ENCODE data around the gene TRPC1.

Gene TRPC1

GRCh38 chr3:142794508-142794907 lies 70.7 kb downstream of the TRPC1 start:
- no peak for ATAC-seq
- H3K27ac Mint-ChIP-seq: no peak overlapping the region
- no peak overlapping the region for H3K4me3 Mint-ChIP-seq

GRCh38 chr3:142795332-142795731 lies 71.5 kb downstream of the TRPC1 start:
- H3K27ac Mint-ChIP-seq: no peak overlapping the region
- DNase-seq (ENCODE audit: low spot score in 2 of 2) (no peak), ATAC-seq (no peak)
- no peaks in the 10 kb centered on the region for H3K4me1 Mint-ChIP-seq
- H3K9me3 Mint-ChIP-seq: no peaks in the 10 kb centered on the region
- no peaks in the 10 kb centered on the region for H3K36me3 Mint-ChIP-seq
- no peak overlapping the region for H3K4me3 Mint-ChIP-seq

More at GRCh38 chr3:142794508-142794907, 70.7 kb downstream of the TRPC1 start:
- H3K36me3 Mint-ChIP-seq: no peaks in the 10 kb centered on the region
- H3K9me3 Mint-ChIP-seq: no peaks in the 10 kb centered on the region
- DNase-seq (ENCODE audit: low spot score in 2 of 2): no peak
- no peaks in the 10 kb centered on the region for H3K4me1 Mint-ChIP-seq

GRCh38 chr3:142796823-142797222 lies 73.0 kb downstream of the TRPC1 start:
- H3K9me3 Mint-ChIP-seq: no peaks in the 10 kb centered on the region
- DNase-seq (ENCODE audit: low spot score in 2 of 2): no peak
- ATAC-seq: no peak
- H3K36me3 Mint-ChIP-seq: no peaks in the 10 kb centered on the region
- H3K4me3 Mint-ChIP-seq: no peak overlapping the region
- H3K4me1 Mint-ChIP-seq: no peaks in the 10 kb centered on the region
- H3K27ac Mint-ChIP-seq: no peak overlapping the region

- Mint-ChIP-seq H3K36me3 (no peaks in the 10 kb centered on the region), H3K4me3 (no peak overlapping the region), H3K27ac (no peak overlapping the region), H3K4me1 (no peaks in the 10 kb centered on the region), H3K9me3 (no peaks in the 10 kb centered on the region)
- ATAC-seq (no peak), DNase-seq (ENCODE audit: low spot score in 2 of 2) (no peak)
Measured at GRCh38 chr3:142801746-142802145, 77.9 kb downstream of the TRPC1 start.

GRCh38 chr3:142802891-142803290 lies 79.1 kb downstream of the TRPC1 start:
- no peak overlapping the region for H3K27ac Mint-ChIP-seq
- H3K4me3 Mint-ChIP-seq: no peak overlapping the region
- H3K9me3 Mint-ChIP-seq: no peaks in the 10 kb centered on the region
- ATAC-seq: no peak
- DNase-seq (ENCODE audit: low spot score in 2 of 2): no peak
- no peaks in the 10 kb centered on the region for H3K36me3 Mint-ChIP-seq
- H3K4me1 Mint-ChIP-seq: no peaks in the 10 kb centered on the region

- no peaks in the 10 kb centered on the region for H3K36me3 Mint-ChIP-seq
- no peaks in the 10 kb centered on the region for H3K9me3 Mint-ChIP-seq
- H3K4me1 Mint-ChIP-seq: no peaks in the 10 kb centered on the region
- H3K27ac Mint-ChIP-seq: no peak overlapping the region
- ATAC-seq: peak; percentile 97
- H3K4me3 Mint-ChIP-seq: no peak overlapping the region
- DNase-seq (ENCODE audit: low spot score in 2 of 2): no peak
Measured at GRCh38 chr3:142808103-142808917, 84.5 kb downstream of the TRPC1 start.

GRCh38 chr3:142809259-142809658 lies 85.4 kb downstream of the TRPC1 start:
- DNase-seq (ENCODE audit: low spot score in 2 of 2) (no peak), ATAC-seq (no peak)
- H3K9me3 Mint-ChIP-seq: no peaks in the 10 kb centered on the region
- no peak overlapping the region for H3K27ac Mint-ChIP-seq
- no peak overlapping the region for H3K4me3 Mint-ChIP-seq
- H3K4me1 Mint-ChIP-seq: no peaks in the 10 kb centered on the region
- H3K36me3 Mint-ChIP-seq: no peaks in the 10 kb centered on the region

GRCh38 chr3:142815803-142816202 lies 92.0 kb downstream of the TRPC1 start:
- Mint-ChIP-seq H3K27ac (no peak overlapping the region), H3K9me3 (no peaks in the 10 kb centered on the region), H3K4me3 (no peak overlapping the region), H3K36me3 (no peaks in the 10 kb centered on the region), H3K4me1 (no peaks in the 10 kb centered on the region)
- ATAC-seq (no peak), DNase-seq (ENCODE audit: low spot score in 2 of 2) (no peak)

- no peak overlapping the region for H3K4me3 Mint-ChIP-seq
- DNase-seq (ENCODE audit: low spot score in 2 of 2): no peak
- no peak for ATAC-seq
- H3K4me1 Mint-ChIP-seq: no peaks in the 10 kb centered on the region
- H3K9me3 Mint-ChIP-seq: no peaks in the 10 kb centered on the region
- no peaks in the 10 kb centered on the region for H3K36me3 Mint-ChIP-seq
- no peak overlapping the region for H3K27ac Mint-ChIP-seq
Measured at GRCh38 chr3:142817356-142817755, 93.5 kb downstream of the TRPC1 start.

GRCh38 chr3:142817897-142818296 lies 94.1 kb downstream of the TRPC1 start:
- Mint-ChIP-seq H3K4me3 (no peak overlapping the region), H3K9me3 (no peaks in the 10 kb centered on the region), H3K27ac (no peak overlapping the region), H3K4me1 (no peaks in the 10 kb centered on the region), H3K36me3 (no peaks in the 10 kb centered on the region)
- ATAC-seq (no peak), DNase-seq (ENCODE audit: low spot score in 2 of 2) (no peak)

- Mint-ChIP-seq H3K4me3 (no peak overlapping the region), H3K4me1 (no peaks in the 10 kb centered on the region), H3K27ac (no peak overlapping the region), H3K36me3 (no peaks in the 10 kb centered on the region), H3K9me3 (no peaks in the 10 kb centered on the region)
- DNase-seq (ENCODE audit: low spot score in 2 of 2) (no peak), ATAC-seq (no peak)
Measured at GRCh38 chr3:142818651-142819050, 94.8 kb downstream of the TRPC1 start.

- no peak for ATAC-seq
- Mint-ChIP-seq H3K27ac (no peak overlapping the region), H3K36me3 (no peaks in the 10 kb centered on the region), H3K4me3 (no peak overlapping the region), H3K9me3 (no peaks in the 10 kb centered on the region), H3K4me1 (no peaks in the 10 kb centered on the region)
- DNase-seq (ENCODE audit: low spot score in 2 of 2): no peak
Measured at GRCh38 chr3:142819179-142819578, 95.3 kb downstream of the TRPC1 start.

GRCh38 chr3:142828703-142829305 lies 105.0 kb downstream of the TRPC1 start:
- H3K9me3 Mint-ChIP-seq: no peaks in the 10 kb centered on the region
- ATAC-seq (peak; percentile 88), DNase-seq (ENCODE audit: low spot score in 2 of 2) (peak; percentile 68 to 85)
- no peaks in the 10 kb centered on the region for H3K4me1 Mint-ChIP-seq
- no peaks in the 10 kb centered on the region for H3K36me3 Mint-ChIP-seq
- H3K4me3 Mint-ChIP-seq: no peak overlapping the region
- H3K27ac Mint-ChIP-seq: no peak overlapping the region

- ATAC-seq (no peak), DNase-seq (ENCODE audit: low spot score in 2 of 2) (no peak)
- no peak overlapping the region for H3K4me3 Mint-ChIP-seq
- H3K4me1 Mint-ChIP-seq: no peaks in the 10 kb centered on the region
- H3K36me3 Mint-ChIP-seq: no peaks in the 10 kb centered on the region
- H3K27ac Mint-ChIP-seq: no peak overlapping the region
- no peaks in the 10 kb centered on the region for H3K9me3 Mint-ChIP-seq
Measured at GRCh38 chr3:142837526-142837925, 113.7 kb downstream of the TRPC1 start.

- Mint-ChIP-seq H3K36me3 (no peaks in the 10 kb centered on the region), H3K4me3 (no peak overlapping the region), H3K9me3 (no peaks in the 10 kb centered on the region), H3K4me1 (no peaks in the 10 kb centered on the region), H3K27ac (no peak overlapping the region)
- no peak for ATAC-seq
- DNase-seq (ENCODE audit: low spot score in 2 of 2): no peak
Measured at GRCh38 chr3:142839831-142840230, 116.0 kb downstream of the TRPC1 start.

- H3K4me3 Mint-ChIP-seq: no peak overlapping the region
- ATAC-seq: peak; percentile 80
- H3K4me1 Mint-ChIP-seq: no peaks in the 10 kb centered on the region
Measured at GRCh38 chr3:142844339-142844977, 120.6 kb downstream of the TRPC1 start.

More at GRCh38 chr3:142844339-142844977, 120.6 kb downstream of the TRPC1 start:
- no peaks in the 10 kb centered on the region for H3K9me3 Mint-ChIP-seq
- H3K36me3 Mint-ChIP-seq: no peaks in the 10 kb centered on the region
- H3K27ac Mint-ChIP-seq: no peak overlapping the region
- DNase-seq (ENCODE audit: low spot score in 2 of 2): no peak
